Spinal cord (tissue), 4 donors: Measurements from ENCODE around the gene LEFTY2. TPM values are rescaled to one million over a fixed set of nuclear protein-coding genes. Genes with fewer than 3 reads are reported as not detected.

Source experiments
- polyA plus RNA-seq, 2 donors: library from polyadenylated mRNA; unstranded; fragments of 120-200 nt; gene quantifications; one replicate each; pipeline ENCODE4 v1.2.1, GENCODE V29; 2013; ENCODE audit not compliant: insufficient read length in 2 of 2
- small RNA-seq: library from RNA; depleted of rRNA; stranded (forward); fragments of <200 nt; gene quantifications from one replicate; pipeline ENCODE3, GENCODE V24; 2014; ENCODE audit warnings: low replicate concordance
- total RNA-seq, 2 donors: library from RNA; depleted of rRNA in 1 of 2; stranded (reverse); fragments of 120-200 nt in 1 of 2; fragments of >200 nt in 1 of 2; gene quantifications; one replicate each; pipeline versions ENCODE4 v1.2.3 to v1.2.4, GENCODE V29; 2013 to 2014

The LEFTY2 gene
- total and polyA plus RNA-seq, 4 donors, result 0.25 to 0.56 (median 0.42) TPM

Small RNAs within 50 kb of the gene (small RNA-seq; reads per million reads assigned to genes)
- gene AL117348.1 (not detected), gene NDUFA3P3 (not detected)

Other genes with a start within 250 kb of the LEFTY2 start
- 100 to 1,000 TPM; 275 to 374 TPM for gene SRP9, start 163.4 kb downstream of the LEFTY2 start, total RNA-seq
- gene SRP9, start 163.4 kb downstream of the LEFTY2 start, polyA plus RNA-seq, result 100 to 1,000 TPM; 349 to 427 TPM
- gene EPHX1, start 131.1 kb downstream of the LEFTY2 start, total RNA-seq, result 10 to 100 TPM; 36.4 to 95.4 TPM
- gene EPHX1, start 131.1 kb downstream of the LEFTY2 start, polyA plus RNA-seq, result 10 to 100 TPM; 48.5 to 72.8 TPM
- 10 to 100 TPM; 40.3 to 59.7 TPM for gene TMEM63A, start 58.8 kb downstream of the LEFTY2 start, total RNA-seq
- gene TMEM63A, start 58.8 kb downstream of the LEFTY2 start, polyA plus RNA-seq, result 10 to 100 TPM; 87.0 to 97.8 TPM
- under 1 TPM; 0.77 to 0.79 TPM for gene LEFTY1, start 52.1 kb downstream of the LEFTY2 start, total RNA-seq
- gene LEFTY1, start 52.1 kb downstream of the LEFTY2 start, polyA plus RNA-seq, result 1 to 10 TPM; 2.5 to 2.7 TPM
- gene PYCR2, start 17.0 kb downstream of the LEFTY2 start, total RNA-seq, result 10 to 100 TPM; 22.1 to 45.4 TPM
- 10 to 100 TPM; 58.3 to 61.9 TPM for gene PYCR2, start 17.0 kb downstream of the LEFTY2 start, polyA plus RNA-seq
- gene SDE2, start 58.1 kb upstream of the LEFTY2 start, total RNA-seq, result 10 to 100 TPM; 20.6 to 44.2 TPM
- gene SDE2, start 58.1 kb upstream of the LEFTY2 start, polyA plus RNA-seq, result 10 to 100 TPM; 15.4 to 15.5 TPM
- 100 to 1,000 TPM; 314 to 497 TPM for gene H3-3A, start 121.5 kb upstream of the LEFTY2 start, total RNA-seq
- 100 to 1,000 TPM; 779 to 959 TPM for gene H3-3A, start 121.5 kb upstream of the LEFTY2 start, polyA plus RNA-seq
- gene ACBD3, start 245.5 kb upstream of the LEFTY2 start, total RNA-seq, result 10 to 100 TPM; 38.0 to 59.5 TPM
- 10 to 100 TPM; 33.5 to 44.0 TPM for gene ACBD3, start 245.5 kb upstream of the LEFTY2 start, polyA plus RNA-seq